ENCODE results near the gene CYP4F3.
A peak's percentile ranks its signal among the peaks of the same experiment; 100 is the strongest.
"Not testable (repeated sequence)": the region's sequence is repeated elsewhere in the genome, so short reads cannot be mapped to it uniquely, and the experiment has no call there.

CYP4F3 gene

GRCh38 chr19:15671891-15672579 lies 31.3 kb downstream of the CYP4F3 start:
- no peak for ATAC-seq

DNA sequence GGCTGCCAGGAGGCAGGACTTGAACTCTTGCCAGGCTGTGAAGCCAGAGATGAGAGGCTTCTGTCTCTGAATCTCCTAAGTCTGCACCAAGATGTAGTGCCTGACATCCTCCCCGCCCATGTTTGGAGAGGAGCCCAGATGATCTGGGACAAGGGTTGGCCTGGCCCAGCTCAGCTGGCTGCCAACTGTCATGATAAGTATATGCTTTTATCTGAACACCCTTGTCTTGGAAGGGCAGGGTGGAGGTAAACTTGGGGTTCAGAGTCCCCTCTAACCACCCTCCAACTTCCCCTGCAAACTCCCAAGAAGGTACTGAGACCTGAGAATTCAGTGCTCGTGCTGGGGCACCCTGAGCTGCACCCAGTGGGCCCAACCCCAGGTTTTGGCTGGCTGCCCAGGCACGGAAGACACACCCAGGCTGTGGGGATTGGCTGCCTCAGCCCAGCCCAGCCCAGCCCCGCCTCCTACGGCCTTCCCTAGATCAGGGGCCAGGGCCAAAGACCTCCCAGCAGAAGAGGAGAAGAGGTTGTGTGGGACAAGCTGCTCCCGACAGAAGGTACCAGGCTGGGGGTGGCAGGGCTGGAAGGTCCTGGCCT lies 32.0 kb downstream of the CYP4F3 start, which contains the start of gene CYP4F12:
Gene CYP4F12 (plus strand): TSS at position 508 of the 596 bp plus-strand sequence. CDS start 443 bp downstream, outside the sequence.
- ATAC-seq, result peak; percentile 13 to 46

GRCh38 chr19:15673176-15673654 lies 32.5 kb downstream of the CYP4F3 start:
- peak; percentile 28 to 41 for ATAC-seq

- no peak for ATAC-seq
Observed at GRCh38 chr19:15675560-15675959, 34.9 kb downstream of the CYP4F3 start.

DNA sequence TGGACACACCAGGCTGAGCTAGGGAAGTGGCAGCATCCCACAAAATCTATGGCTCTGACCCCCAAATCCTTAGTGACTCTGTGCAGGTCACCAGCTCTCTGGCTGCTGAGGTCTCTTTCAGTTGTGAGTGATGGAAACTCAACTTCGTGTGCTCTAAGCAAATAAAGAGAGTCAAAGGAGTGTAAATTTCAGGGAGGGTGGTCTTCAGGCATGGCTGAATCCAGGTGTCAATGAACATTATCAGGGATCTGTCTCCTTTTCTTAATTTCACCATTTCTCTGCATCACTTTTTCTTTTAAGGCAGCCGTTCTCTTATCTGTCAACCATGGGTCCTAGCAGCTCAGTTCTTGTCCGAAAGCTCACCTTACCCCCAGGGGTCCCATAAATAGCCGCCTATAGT lies 38.4 kb downstream of the CYP4F3 start:
- no peak for ATAC-seq

GRCh38 chr19:15679865-15680264 lies 39.2 kb downstream of the CYP4F3 start:
- ATAC-seq, result not testable (repeated sequence)

DNA sequence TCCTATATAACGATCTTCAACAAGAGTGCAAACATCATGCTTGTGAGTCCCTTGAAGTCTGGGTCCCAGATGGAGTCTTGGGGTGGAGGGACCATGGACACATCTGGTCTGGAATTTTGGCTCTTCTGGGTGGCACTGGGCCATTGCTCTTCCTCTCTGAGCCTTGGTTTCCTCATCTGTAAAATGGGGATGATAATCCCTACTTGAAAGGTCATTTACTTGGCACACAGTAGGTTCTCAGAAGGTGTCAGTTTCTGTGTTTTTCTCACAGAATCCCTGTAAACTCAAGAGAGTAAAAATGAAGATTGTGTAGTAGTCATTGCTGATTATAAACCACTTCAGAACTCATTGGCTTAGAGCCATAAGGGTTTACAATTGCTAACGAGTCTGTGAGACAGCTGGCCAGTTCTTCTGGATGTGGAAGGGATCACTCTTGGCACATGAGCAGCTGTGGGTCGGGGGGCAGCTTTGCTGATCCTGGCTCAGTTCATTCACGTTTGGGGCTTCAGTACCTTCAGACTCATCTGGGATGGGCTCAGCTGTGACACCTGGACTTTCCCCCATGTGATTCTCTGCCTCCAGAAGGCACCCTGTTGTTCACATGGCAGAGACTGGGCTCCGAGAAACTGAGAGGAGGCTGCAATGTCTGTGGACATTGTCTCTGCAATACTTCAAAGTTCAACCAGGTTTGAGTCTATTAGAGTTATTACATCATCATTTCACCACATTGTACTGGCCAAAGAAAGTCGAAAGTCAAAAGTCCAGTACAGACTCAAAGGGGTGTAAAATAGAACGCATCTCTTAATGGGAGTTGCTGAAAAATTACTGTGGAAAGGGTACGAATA lies 40.0 kb downstream of the CYP4F3 start:
- ATAC-seq, result no peak

GRCh38 chr19:15683411-15683810 lies 42.7 kb downstream of the CYP4F3 start:
- no peak for ATAC-seq

- no peak for ATAC-seq
Observed at GRCh38 chr19:15684828-15685227, 44.1 kb downstream of the CYP4F3 start.

- ATAC-seq, result no peak
Observed at GRCh38 chr19:15696654-15697194, 56.0 kb downstream of the CYP4F3 start.

- ATAC-seq, result no peak
Observed at GRCh38 chr19:15701757-15702533, 61.2 kb downstream of the CYP4F3 start.

DNA sequence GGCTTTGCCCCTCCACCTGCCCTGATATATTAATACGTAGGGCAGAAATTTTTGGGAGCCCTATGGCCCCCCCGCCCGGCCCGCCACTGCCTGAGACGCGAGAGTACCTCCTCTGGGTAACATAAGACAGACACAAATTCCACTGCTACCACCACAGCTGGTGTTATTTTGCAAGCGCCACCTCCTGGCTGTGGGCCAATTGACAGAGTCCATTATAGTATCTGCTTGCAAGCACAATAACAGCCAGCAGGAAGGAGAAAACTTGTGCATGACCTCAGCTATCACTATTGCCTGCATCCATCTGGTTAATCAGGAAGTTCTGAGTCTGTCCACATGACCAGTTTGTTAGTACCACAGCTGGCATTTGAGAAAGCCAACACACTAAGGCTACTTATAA lies 61.8 kb downstream of the CYP4F3 start:
- no peak for ATAC-seq

All from activated CD4-positive, CD25-positive, alpha-beta regulatory T cell treated with anti-CD3 and anti-CD28 coated beads, Interleukin-2, amount 50 U/mL, for 24 hours (primary cell).